Testis (tissue), 2 donors: ENCODE results near the gene GUSB.

ENCODE experiments used
- CTCF ChIP-seq, 3 experiments: fragments of 450-650 bp in 2 of 3; fragments of 200-600 bp in 1 of 3; sonication (generic) in 1 of 3; IDR thresholded peaks; one replicate each; pipeline ENCODE4 v1.5.1; 2016 to 2019; ENCODE audit warnings: antibody characterized with exemption in 3 of 3, mild to moderate bottlenecking in 2 of 3, moderate library complexity in 1 of 3
- POLR2A ChIP-seq: fragments of 450-650 bp; IDR thresholded peaks from one replicate; pipeline ENCODE4 v1.6.1; 2017; ENCODE audit warnings: antibody characterized with exemption, mild to moderate bottlenecking, moderate library complexity

- TF ChIP-seq POLR2A (no peak), CTCF (IDR thresholded peaks at IDR 0.05) (no peak)
These were observed 14.5 kb downstream of the GUSB start for GRCh38 chr7:65967361-65968155.
